GM18507 (cell line): ENCODE data around the gene AQP4.

Experiments used
- DNase-seq: peaks from one replicate; pipeline ENCODE4 v3.0.0; 2011; ENCODE audit warnings: low read depth; ENCODE audit not compliant: insufficient read length; ENCODE audit errors: extremely low spot score
- FAIRE-seq: peaks from 2 replicates; lab custom pipeline; 2011; peaks lifted over from hg19 to GRCh38; lab: Jason Lieb, UNC

The AQP4 gene

DNA sequence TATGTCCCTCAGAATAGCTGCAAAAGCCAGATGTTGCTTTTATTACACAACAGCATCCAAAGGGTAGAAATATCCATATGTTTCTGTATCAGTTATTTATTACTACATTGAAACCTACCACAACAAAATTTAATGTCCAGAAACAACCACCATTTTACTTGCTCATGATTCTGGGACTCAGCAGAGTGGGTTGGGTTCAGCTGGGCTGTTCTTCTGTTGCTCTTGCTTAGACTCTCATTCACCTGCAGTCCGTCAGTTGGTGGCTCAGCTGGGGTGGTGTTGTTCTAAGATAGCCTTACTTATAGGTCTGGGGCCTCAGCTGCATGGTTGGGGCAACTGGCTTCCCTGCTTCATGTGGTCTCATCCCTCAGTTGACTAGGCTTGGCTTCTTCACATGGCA, 21.7 kb downstream of the AQP4 start:
- DNase-seq (no peak), FAIRE-seq (no peak)

DNA sequence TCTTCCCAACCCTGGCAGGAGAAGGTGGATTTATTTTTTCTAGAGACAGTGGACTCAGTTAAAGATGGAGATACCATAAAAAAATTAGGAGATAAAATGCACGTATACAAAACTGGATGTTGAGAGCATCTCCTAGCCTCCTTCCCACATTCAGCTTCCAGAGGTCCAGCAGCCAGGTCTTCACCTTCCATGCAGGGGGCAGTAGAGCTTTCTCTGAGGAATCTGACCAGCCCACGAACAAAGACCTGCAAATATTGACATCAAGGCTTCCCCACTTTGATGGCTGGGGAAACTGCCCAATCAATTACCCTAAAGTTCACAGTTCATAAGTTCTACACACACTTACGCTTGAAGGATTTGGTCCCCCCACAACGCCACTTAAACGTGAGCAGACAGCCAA, 24.5 kb downstream of the AQP4 start:
- no peak for DNase-seq

DNA sequence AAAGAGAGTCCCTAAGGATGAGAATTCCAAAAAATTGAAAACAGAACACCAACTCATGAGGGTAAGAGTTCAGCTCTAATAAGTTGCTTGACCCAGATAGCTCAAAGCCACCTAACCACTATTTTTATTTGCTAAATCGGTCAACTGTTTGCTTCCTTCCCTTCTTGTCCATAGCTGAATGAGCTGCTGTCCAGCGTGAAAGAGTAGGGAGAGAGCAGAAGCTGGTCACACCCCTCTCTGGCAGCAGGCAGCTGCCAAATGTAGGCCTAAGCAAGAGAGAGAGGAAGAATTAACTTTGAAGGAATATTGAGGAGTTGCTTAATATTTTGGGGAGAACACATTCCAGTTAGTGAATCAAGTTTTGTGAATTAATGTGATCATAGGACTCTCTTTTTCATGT, 25.9 kb downstream of the AQP4 start:
- DNase-seq (no peak), FAIRE-seq (no peak)

More for the DNA sequence above, 24.5 kb downstream of the AQP4 start:
- FAIRE-seq, result no peak

DNA sequence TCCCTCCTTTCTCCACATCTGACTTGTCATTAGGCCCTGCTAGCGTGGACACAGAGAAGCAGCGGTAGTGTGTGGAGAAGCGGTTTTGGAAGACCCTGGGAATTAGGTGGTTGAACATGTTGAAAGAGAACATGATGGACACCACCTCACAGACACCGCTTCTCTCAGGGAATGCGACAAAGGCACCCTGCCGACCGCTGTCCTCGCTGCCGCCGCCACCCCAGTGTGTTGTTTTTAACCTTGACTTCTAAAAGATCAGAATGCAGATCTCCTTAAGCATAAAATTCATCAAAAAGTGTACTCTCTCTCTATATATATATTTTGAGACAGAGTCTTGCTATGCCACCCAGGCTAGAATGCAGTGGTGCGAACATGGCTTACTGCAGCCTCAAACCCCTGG, 33.2 kb downstream of the AQP4 start:
- FAIRE-seq (no peak), DNase-seq (no peak)

- FAIRE-seq (no peak), DNase-seq (no peak)
Measured at GRCh38 chr18:26827581-26827980, 37.9 kb downstream of the AQP4 start.

- no peak for DNase-seq
- FAIRE-seq, result no peak
Measured at GRCh38 chr18:26826656-26827235, 38.8 kb downstream of the AQP4 start.

GRCh38 chr18:26821181-26821580, 44.3 kb downstream of the AQP4 start:
- DNase-seq (no peak), FAIRE-seq (no peak)

DNA sequence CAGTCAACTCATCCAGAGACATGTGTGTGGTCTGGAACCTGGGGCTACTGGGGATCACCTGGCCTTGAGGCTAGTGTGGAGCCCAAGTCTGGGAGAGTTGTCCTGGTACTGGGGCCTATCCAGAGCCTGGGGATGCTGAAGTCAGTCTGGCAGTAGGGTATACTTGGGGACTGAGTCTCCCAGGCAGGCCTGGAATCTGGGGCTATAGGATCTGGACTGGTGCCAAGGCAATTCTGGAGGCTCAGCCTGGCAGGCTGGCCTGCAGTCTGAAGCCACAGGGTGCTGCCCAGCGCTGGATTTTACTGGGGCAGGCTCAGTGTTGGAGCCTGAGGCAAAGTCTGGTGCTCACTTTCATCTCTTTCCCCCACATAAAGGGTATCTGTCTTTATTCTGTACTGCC, 46.5 kb downstream of the AQP4 start:
- FAIRE-seq, result no peak
- no peak for DNase-seq

DNA sequence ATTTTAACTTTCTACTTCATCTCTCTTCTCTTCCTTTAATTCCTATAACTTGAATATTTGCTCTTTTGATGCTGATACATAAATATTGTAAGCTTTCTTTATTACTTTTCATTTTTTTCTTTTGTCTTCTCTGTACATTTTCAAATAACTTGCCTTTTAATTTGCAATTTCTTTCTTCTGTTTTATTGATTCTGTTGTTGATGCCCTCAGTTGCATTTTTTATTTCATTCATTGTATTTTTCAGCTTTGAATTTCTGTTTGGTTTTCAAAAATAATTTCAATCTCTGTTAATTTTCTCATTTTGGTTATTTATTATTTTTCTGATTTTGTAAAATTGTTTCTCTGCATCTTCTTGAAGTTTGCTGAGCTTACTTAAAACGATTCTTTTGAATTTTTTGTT, 47.0 kb downstream of the AQP4 start:
- FAIRE-seq (no peak), DNase-seq (no peak)

DNA sequence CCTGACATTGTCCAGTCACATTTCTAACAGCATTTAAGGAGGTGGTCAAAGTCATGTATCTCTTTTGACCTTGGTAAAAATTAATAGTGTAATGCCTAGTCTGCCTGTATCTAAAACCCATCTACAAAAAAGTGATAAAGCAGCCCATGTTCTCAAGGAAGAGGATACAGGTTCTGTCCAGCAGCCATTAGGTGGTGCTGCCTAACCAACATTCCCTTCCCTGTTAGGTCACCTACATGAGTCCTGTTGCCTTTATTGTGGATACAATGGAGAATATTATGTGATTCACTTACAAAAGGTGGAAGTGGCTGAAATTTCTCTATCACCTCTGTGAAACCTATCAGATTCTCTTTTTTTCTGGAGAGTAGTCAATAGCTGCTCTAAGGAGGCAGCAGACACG, 52.5 kb downstream of the AQP4 start:
- DNase-seq (no peak), FAIRE-seq (peak; percentile 44)

GRCh38 chr18:26812462-26812861, 53.0 kb downstream of the AQP4 start:
- FAIRE-seq (no peak), DNase-seq (no peak)

DNA sequence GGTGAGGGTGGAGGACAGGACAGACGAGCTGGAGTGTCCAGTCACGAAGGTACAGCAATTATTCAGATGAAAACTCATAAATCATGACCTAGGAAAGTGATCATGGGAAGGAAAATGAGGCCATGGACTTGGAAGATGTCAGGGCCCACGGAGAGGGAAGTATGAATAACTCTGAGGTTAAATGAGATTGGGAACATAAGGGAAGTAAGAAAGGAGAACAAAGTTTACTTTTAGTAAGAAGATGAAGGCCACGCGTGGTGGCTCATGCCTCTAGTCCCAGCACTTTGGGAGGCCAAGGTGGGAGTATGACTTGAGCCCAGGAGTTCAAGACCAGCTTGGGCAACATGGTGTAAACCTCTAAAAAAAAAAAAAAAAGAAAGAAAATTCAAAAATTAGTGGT, 56.2 kb downstream of the AQP4 start:
- DNase-seq (no peak), FAIRE-seq (no peak)

DNA sequence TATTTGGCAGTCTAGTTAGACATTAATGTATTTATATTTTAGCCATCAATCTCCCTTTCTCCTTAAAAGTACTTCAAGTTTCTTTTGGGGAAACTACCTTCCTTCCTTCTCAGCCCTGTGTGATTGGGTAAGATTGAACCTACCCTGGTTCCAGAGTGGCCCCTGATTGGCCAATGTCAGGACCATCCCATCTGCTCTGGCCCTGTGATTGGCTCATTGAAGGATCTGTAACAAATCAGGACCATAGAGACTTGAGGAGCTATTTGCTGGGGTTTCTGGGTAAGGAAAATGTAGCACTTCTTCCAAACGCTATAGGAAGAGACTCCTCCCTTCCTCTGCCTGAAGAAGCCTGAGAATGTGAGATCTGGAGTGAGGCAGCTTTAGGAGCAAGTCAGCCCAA, 59.3 kb downstream of the AQP4 start:
- FAIRE-seq, result no peak
- no peak for DNase-seq

DNA sequence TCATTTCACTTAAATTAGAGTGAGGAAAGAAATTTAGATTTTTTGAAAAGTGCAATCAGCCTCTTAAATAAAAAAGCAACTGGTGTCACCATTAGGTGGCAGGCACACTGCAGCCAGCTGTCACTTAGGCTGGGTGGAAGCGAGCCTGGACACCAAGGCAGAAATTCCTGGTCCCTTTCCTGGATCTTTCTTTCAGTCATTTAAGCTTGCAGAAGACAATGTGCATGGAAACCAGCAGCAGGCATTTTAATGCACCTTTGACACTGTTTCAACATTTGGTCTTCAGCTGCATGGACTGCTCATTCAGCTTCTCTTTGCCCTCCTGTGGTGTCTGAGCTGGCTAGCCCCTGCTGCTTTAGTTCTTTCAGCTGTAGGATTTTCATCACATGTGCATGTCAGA, 61.0 kb downstream of the AQP4 start:
- FAIRE-seq (no peak), DNase-seq (no peak)

DNA sequence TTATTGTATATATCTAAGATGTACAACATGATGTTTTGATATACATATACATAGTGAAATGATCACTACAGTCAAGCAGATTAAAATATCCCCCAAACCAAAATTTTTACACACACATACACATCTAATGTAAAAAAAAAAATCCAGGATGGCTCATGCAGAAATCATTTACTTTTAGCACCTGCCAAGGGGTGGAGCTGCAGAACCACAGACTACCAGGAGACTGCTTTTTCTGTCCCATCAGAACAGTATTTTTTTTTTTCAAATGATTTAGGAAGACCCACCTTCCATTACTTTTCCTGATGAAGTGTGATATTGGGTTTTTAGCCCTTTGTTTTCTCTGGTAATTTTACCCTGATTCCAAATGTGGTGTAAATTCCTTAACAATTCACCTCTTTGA, 61.9 kb downstream of the AQP4 start:
- no peak for DNase-seq
- no peak for FAIRE-seq

- FAIRE-seq (no peak), DNase-seq (no peak)
Measured at GRCh38 chr18:26802330-26803200, 62.9 kb downstream of the AQP4 start.
